ENCODE data around the gene CDKN2AIPNL. TPM values are rescaled to one million over a fixed set of nuclear protein-coding genes. Genes with fewer than 3 reads are reported as not detected.
"Not testable (repeated sequence)": the region's sequence is repeated elsewhere in the genome, so short reads cannot be mapped to it uniquely, and the experiment has no call there.

Gene CDKN2AIPNL
- total RNA-seq, 2 donors from 2014 or later, result 24.6 to 25.8 TPM

DNA sequence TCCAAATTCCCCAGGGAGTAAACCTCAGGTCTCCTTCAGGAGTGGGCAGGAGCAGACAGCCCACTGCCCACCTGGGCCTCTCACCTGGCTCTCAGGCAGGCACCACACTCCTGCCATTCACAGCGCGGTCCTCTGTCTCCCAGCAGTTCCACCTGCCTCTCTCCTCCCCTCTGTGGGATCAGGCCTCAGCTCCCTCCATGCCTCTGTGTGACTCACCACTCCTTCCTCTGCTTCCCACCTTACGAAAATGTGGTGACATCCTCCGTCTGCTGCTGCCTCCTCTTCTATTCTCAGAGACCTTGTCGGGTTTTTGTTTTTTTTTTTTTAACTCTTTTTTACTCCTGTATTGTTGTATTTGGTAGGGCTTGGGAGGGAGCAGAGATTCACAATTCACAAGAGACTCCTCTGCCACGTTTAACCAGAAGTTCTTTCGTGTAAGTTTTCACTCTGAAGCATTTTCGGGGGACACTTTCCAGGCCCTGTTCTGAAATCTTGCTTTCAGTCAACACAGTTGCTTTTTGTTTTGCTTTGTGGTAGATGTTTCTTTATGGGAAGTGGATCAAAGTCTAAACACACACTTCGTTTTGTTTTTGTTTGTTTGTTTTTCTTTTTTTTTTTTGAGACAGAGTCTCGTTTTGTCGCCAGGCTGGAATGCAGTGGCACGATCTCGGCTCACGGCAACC, 21.1 kb upstream of the CDKN2AIPNL start:
- no peaks in the 10 kb centered on the region for H3K27me3 Mint-ChIP-seq (ENCODE audit: low read depth)
- peak overlapping the region; percentile 88 for H3K27ac Mint-ChIP-seq
- no peaks in the 10 kb centered on the region for H3K9me3 Mint-ChIP-seq
- ATAC-seq (replicated peaks in 1 of 2) (no peak), DNase-seq (no peak)
- H3K36me3 Mint-ChIP-seq (ENCODE audit: insufficient read depth in 2 of 2), result no peaks in the 10 kb centered on the region
- H3K4me1 Mint-ChIP-seq (ENCODE audit: low read depth), result peaks cover 51% of the 10 kb centered on the region
- peak overlapping the region; percentile 67 to 79 for H3K4me3 Mint-ChIP-seq

DNA sequence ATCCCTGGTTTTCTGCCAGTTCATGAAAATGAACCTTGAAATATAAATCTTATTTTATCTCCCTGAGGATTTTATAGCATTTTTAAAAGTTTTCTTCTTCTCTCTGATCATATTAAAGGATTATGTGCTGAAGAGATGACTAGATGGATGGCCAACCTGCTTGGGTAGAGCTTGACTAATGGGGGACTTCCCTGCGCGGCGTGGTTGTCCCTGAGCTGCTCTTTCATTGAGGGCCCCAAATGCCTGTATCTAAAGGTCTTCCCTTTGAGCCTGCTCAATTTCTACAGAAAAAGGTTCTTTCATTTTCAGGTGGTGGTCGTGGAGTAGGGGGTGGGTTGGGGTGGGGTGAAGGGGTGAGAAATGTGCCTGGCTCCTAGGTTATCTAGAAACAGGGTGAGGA, 20.5 kb upstream of the CDKN2AIPNL start:
- DNase-seq, result peak; percentile 40 to 55
- ATAC-seq (replicated peaks in 1 of 2), result peak in 1 of 2 donors; percentile 28
- H3K27ac Mint-ChIP-seq, result no peak overlapping the region
- no peaks in the 10 kb centered on the region for H3K36me3 Mint-ChIP-seq (ENCODE audit: insufficient read depth in 2 of 2)
- peaks cover 49% of the 10 kb centered on the region for H3K4me1 Mint-ChIP-seq (ENCODE audit: low read depth)
- H3K9me3 Mint-ChIP-seq, result no peaks in the 10 kb centered on the region
- H3K4me3 Mint-ChIP-seq, result peak overlapping the region in 1 of 2 donors; percentile 54
- no peaks in the 10 kb centered on the region for H3K27me3 Mint-ChIP-seq (ENCODE audit: low read depth)

DNA sequence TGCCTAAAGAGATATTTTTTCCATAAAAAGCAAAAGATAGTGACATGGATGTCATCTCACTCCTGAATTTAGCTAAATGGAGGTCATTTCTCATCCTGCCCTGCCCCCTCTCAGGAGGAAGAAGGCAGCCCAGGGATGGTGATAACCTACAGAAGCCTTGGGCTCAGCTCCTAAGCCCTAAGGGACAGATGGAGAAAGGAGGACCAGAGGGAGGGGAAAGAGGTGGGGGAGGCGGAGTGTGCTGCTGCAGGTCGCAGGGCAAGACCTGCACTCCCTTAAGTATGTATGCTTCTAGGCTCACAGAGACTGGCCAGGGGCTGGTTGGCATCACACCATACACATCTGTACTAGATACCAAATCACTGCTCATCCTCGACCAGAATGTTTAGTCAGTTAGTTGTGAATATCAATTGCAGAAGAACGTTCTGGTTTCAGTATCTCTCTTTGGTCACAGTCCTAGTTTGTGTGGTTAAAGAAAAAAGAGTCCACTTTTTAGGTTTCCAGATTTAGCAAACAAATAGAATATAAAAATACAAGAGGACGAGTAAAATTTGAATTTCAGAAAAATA, 18.4 kb upstream of the CDKN2AIPNL start:
- Mint-ChIP-seq H3K4me3 (no peak overlapping the region), H3K9me3 (no peaks in the 10 kb centered on the region), H3K27me3 (ENCODE audit: low read depth) (no peaks in the 10 kb centered on the region), H3K27ac (no peak overlapping the region), H3K4me1 (ENCODE audit: low read depth) (peaks cover 28% of the 10 kb centered on the region), H3K36me3 (ENCODE audit: insufficient read depth in 2 of 2) (no peaks in the 10 kb centered on the region)
- ATAC-seq (replicated peaks in 1 of 2) (peak in 1 of 2 donors; percentile 41), DNase-seq (no peak)

DNA sequence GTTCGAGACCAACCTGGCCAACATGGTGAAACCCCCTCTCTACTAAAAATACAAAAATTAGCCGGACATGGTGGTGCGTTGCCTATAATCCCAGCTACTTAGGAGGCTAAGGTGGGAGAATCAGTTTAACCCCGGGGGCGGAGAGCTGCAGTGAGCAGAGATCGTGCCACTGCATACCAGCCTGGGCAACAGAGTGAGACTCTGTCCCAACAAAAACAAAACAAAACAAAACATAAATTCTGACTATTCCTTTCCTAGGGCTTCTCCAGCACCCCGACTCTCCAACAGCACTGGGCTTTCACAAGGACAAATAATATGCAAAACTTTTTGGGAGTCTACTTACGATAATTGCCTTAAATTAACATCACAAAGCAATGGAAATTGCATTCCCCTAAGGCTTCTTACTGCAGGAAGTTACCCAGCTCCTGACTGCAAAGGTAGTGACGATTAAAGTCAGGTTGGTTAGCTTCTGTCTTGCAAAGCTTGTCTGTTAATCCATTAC, 15.9 kb upstream of the CDKN2AIPNL start:
- ATAC-seq (replicated peaks in 1 of 2) (no peak), DNase-seq (no peak)
- Mint-ChIP-seq H3K36me3 (ENCODE audit: insufficient read depth in 2 of 2) (no peaks in the 10 kb centered on the region), H3K4me3 (no peak overlapping the region), H3K4me1 (ENCODE audit: low read depth) (peaks cover 12% of the 10 kb centered on the region), H3K9me3 (no peaks in the 10 kb centered on the region), H3K27ac (no peak overlapping the region), H3K27me3 (ENCODE audit: low read depth) (no peaks in the 10 kb centered on the region)

DNA sequence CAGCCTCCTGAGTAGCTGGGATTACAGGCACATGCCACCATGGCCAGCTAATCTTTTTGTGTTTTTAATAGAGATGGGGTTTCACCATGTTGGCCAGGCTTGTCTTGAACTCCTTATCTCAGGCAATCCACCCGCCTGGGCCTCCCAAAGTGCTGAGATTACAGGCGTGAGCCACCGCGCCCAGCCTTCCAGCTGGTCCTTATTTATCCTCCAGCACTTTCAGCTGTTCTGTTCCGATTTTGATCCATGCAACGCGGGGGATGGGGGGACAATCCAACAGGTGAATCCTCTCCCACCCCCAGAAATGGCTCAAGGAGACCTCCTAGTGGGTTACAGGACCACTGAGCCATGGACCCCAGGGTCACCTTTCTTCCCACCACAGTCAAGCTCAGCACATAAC, 14.7 kb upstream of the CDKN2AIPNL start:
- Mint-ChIP-seq H3K9me3 (no peaks in the 10 kb centered on the region), H3K27me3 (ENCODE audit: low read depth) (no peaks in the 10 kb centered on the region), H3K4me3 (no peak overlapping the region), H3K4me1 (ENCODE audit: low read depth) (no peaks in the 10 kb centered on the region), H3K36me3 (ENCODE audit: insufficient read depth in 2 of 2) (no peaks in the 10 kb centered on the region), H3K27ac (no peak overlapping the region)
- DNase-seq (no peak), ATAC-seq (replicated peaks in 1 of 2) (no peak)

DNA sequence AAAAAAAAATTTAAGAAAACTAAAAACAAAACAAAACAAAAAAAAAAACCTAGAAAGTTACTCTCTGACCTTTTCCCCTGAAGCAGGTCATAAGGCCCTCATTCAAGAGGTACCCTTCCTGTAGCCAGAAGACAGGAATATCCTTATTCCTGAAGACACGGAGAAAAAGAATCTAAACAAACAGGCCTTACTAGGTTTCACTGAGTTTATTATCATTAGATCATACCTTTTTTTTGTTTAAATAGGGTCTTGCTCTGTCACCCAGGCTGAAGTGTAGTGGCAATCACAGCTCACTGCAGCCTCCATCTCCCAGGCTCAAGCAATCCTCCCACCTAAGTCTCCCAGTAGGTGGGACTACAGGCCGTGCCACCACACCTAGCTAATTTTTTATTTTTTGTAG, 11.7 kb upstream of the CDKN2AIPNL start:
- ATAC-seq (replicated peaks in 1 of 2) (no peak), DNase-seq (no peak)
- Mint-ChIP-seq H3K27ac (no peak overlapping the region), H3K27me3 (ENCODE audit: low read depth) (no peaks in the 10 kb centered on the region), H3K9me3 (no peaks in the 10 kb centered on the region), H3K4me1 (ENCODE audit: low read depth) (no peaks in the 10 kb centered on the region), H3K36me3 (ENCODE audit: insufficient read depth in 2 of 2) (no peaks in the 10 kb centered on the region), H3K4me3 (no peak overlapping the region)

DNA sequence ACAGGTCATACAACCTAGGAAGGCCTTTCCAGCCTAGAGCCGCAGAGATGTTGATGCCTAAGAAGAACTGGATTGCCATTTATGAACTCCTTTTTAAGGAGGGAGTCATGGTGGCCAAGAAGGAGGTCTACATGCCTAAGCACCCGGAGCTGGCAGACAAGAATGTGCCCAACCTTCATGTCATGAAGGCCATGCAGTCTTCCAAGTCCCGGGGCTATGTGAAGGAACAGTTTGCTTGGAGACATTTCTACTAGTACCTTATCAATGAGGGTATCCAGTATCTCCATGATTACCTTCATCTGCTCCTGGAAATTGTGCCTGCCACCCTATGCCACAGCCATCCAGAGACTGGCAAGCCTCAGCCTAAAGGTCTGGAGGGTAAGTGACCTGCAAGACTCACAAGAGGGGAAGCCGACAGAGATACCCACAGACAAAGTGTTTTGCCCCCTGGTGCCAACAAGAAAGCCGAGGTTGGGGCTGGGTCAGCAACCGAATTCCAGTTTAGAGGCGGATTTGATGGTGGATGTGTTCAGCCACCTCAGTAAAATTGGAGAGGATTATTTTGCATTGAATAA, 11.2 kb upstream of the CDKN2AIPNL start:
- ATAC-seq (replicated peaks in 1 of 2) (no peak), DNase-seq (no peak)
- Mint-ChIP-seq H3K27me3 (ENCODE audit: low read depth) (no peaks in the 10 kb centered on the region), H3K4me1 (ENCODE audit: low read depth) (no peaks in the 10 kb centered on the region), H3K4me3 (no peak overlapping the region), H3K36me3 (ENCODE audit: insufficient read depth in 2 of 2) (no peaks in the 10 kb centered on the region), H3K9me3 (no peaks in the 10 kb centered on the region), H3K27ac (no peak overlapping the region)

DNA sequence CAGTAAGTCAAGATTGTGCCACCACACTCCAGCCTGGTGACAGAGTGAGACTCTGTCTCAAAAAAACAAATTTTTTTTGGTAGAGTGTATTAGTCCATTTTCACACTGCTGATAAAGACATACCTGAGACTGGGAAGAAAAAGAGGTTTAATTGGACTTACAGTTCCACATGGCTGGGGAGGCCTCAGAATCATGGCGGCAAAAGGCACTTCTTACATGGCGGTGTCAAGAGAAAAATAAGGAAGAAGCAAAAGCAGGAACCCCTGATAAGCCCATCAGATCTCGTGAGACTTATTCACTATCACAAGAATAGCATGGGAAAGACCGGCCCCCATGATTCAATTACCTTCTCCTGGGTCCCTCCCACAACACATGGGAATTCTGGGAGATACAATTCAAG, 9.4 kb upstream of the CDKN2AIPNL start:
- not testable (repeated sequence) for H3K36me3 Mint-ChIP-seq (ENCODE audit: insufficient read depth in 2 of 2); H3K4me3 Mint-ChIP-seq; DNase-seq; H3K4me1 Mint-ChIP-seq (ENCODE audit: low read depth); ATAC-seq (replicated peaks in 1 of 2); H3K9me3 Mint-ChIP-seq; H3K27me3 Mint-ChIP-seq (ENCODE audit: low read depth); H3K27ac Mint-ChIP-seq

DNA sequence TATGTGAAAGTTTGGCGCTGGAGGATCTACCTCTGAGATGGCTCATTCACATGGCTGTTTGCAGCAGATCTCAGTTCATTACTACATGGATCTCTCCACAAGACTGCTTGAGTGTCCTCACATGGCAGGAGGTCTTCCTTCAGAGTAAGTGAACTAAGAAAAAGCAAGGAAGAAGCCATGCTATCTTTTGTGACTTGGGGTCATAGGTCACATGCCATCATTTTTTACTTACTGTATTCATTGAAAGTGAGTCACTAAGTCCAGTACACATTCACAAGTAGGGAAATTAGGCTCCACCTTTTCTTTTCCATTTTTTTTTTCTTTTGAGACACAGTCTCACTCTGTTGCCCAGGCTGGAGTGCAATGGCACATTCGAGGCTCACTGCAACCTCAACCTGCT, 8.7 kb upstream of the CDKN2AIPNL start:
- H3K27ac Mint-ChIP-seq, result no peak overlapping the region
- H3K4me3 Mint-ChIP-seq, result no peak overlapping the region
- no peaks in the 10 kb centered on the region for H3K4me1 Mint-ChIP-seq (ENCODE audit: low read depth)
- ATAC-seq (replicated peaks in 1 of 2) (no peak), DNase-seq (no peak)
- no peaks in the 10 kb centered on the region for H3K27me3 Mint-ChIP-seq (ENCODE audit: low read depth)
- H3K9me3 Mint-ChIP-seq, result no peaks in the 10 kb centered on the region
- no peaks in the 10 kb centered on the region for H3K36me3 Mint-ChIP-seq (ENCODE audit: insufficient read depth in 2 of 2)

DNA sequence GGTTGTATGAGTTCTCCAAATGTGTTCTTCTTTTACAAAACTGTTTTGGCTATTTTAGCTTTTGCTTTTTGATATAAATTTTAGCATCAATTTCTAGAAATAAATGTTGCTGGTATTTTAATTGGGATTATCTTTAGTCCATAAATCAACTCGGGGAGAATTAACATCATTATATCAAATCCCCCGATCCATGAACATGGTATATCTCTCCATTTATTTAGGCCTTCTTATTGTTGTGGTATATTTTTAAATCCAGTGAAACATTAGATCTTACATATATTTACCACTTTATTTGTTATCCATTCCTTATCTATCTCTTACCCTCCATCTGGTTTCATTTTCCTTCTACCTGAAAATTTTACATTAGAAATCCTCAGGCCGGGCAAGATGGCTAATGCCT, 7.3 kb upstream of the CDKN2AIPNL start:
- DNase-seq (no peak), ATAC-seq (replicated peaks in 1 of 2) (no peak)
- H3K27ac Mint-ChIP-seq, result no peak overlapping the region
- H3K36me3 Mint-ChIP-seq (ENCODE audit: insufficient read depth in 2 of 2), result no peaks in the 10 kb centered on the region
- H3K4me3 Mint-ChIP-seq, result no peak overlapping the region
- H3K4me1 Mint-ChIP-seq (ENCODE audit: low read depth), result no peaks in the 10 kb centered on the region
- H3K27me3 Mint-ChIP-seq (ENCODE audit: low read depth), result no peaks in the 10 kb centered on the region
- H3K9me3 Mint-ChIP-seq, result no peaks in the 10 kb centered on the region

DNA sequence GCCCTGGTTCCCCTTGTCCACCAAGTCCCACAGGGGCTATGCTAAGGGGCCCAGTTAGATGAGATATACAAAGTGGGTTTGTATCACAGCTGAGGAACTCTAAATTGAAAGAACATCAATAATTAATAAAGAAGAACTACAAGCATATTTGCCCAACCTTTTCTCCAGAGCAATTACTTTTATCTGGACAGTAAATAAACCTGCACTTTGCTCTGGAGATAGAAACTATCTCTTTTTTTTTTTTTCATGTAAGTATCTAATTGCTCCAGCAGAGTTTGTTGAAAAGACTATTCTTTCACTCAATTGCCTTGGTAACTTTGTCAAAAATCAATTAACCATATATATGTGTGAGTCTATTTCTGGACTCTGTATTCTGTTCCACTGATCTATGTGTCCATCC, 6.0 kb upstream of the CDKN2AIPNL start:
- H3K4me1 Mint-ChIP-seq (ENCODE audit: low read depth), result peaks cover 3% of the 10 kb centered on the region
- ATAC-seq (replicated peaks in 1 of 2), result no peak

DNA sequence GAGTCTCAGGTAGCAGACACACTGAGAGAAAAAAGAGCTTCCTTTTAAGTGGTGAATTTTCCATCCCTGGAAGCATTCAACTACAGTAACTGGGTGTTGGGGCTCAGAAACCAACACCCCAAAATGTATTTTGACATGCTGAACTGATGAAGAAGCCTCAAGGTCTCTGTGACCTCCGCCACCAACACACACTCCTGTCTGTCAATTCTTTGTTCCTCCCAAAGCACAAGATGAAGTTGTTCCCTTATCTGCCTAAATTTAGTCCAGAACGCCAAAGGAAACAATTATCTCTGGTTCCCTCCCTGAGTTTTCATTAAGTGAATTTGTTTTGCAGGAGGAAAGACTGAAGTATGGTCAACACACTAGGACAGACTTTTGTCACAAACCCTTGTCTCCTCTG, 1.4 kb upstream of the CDKN2AIPNL start:
- H3K4me3 Mint-ChIP-seq, result peak overlapping the region; percentile 96 to 98
- DNase-seq (no peak), ATAC-seq (replicated peaks in 1 of 2) (no peak)
- H3K4me1 Mint-ChIP-seq (ENCODE audit: low read depth), result peaks cover 34% of the 10 kb centered on the region
- no peak overlapping the region for H3K27ac Mint-ChIP-seq
- no peaks in the 10 kb centered on the region for H3K27me3 Mint-ChIP-seq (ENCODE audit: low read depth)
- peaks cover 0 to 1% of the 10 kb centered on the region in 2 donors for H3K36me3 Mint-ChIP-seq (ENCODE audit: insufficient read depth in 2 of 2)
- no peaks in the 10 kb centered on the region for H3K9me3 Mint-ChIP-seq

More for the DNA sequence above, 6.0 kb upstream of the CDKN2AIPNL start:
- H3K9me3 Mint-ChIP-seq, result no peaks in the 10 kb centered on the region
- H3K36me3 Mint-ChIP-seq (ENCODE audit: insufficient read depth in 2 of 2), result no peaks in the 10 kb centered on the region
- no peak overlapping the region for H3K27ac Mint-ChIP-seq
- no peak overlapping the region for H3K4me3 Mint-ChIP-seq
- DNase-seq, result no peak
- H3K27me3 Mint-ChIP-seq (ENCODE audit: low read depth), result no peaks in the 10 kb centered on the region

DNA sequence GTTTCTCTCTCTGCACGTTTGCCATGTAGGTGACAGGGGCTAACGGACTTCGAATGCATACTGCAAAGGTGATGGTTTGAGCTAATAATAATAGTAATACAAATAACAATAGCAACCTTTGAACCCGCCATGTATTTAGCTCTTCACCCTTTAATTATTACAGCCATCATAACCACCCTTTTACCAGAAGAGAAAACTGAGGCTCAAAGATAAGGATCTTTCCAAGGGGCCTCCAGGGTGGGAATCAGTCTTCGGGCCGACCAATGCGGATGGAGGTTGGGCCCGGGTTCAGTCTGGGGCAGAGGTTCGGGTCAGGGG, 494 bp downstream of the CDKN2AIPNL start:
- no peak for ATAC-seq (replicated peaks in 1 of 2)
- Mint-ChIP-seq H3K27me3 (ENCODE audit: low read depth) (no peaks in the 10 kb centered on the region), H3K36me3 (ENCODE audit: insufficient read depth in 2 of 2) (peaks cover 0 to 6% of the 10 kb centered on the region in 2 donors), H3K9me3 (no peaks in the 10 kb centered on the region), H3K4me3 (peak overlapping the region; percentile 96 to 98), H3K4me1 (ENCODE audit: low read depth) (peaks cover 49% of the 10 kb centered on the region), H3K27ac (peak overlapping the region; percentile 89)
- no peak for DNase-seq
